ENCODE results near the gene CSRP1. TPM values are rescaled to one million over a fixed set of nuclear protein-coding genes. Genes with fewer than 3 reads are reported as not detected.
A peak's percentile ranks its signal among the peaks of the same experiment; 100 is the strongest.

CSRP1 gene
- total RNA-seq, 1 donor from 2014 or later = 729 TPM

- intact Hi-C loops (cut with DNase I) = no loop called here
- Histone ChIP-seq H3K4me1 (peaks cover 99% of the 10 kb centered on the region), H3K27ac (peak overlapping the region; percentile 93), H3K4me3 (peak overlapping the region in 1 of 2 donors; percentile 18), H3K27me3 (no peaks in the 10 kb centered on the region), H3K9me3 (no peaks in the 10 kb centered on the region), H3K36me3 (no peaks in the 10 kb centered on the region)
- DNase-seq (ENCODE audit: extremely low spot score in 2 of 2) = no peak
- TF ChIP-seq POLR2AphosphoS5 (IDR thresholded peaks at IDR 0.05; ENCODE audit: insufficient read depth in 1 of 2, low read depth in 1 of 2) = peak in 1 of 2 donors; percentile 14
- no peak for TF ChIP-seq CTCF (IDR thresholded peaks at IDR 0.05)
Observed at GRCh38 chr1:201500670-201501120, 6.2 kb downstream of the CSRP1 start.

GRCh38 chr1:201499795-201500669 lies 6.9 kb downstream of the CSRP1 start:
- peak overlapping the region in 1 of 2 donors; percentile 6 for H3K4me3 ChIP-seq
- no peaks in the 10 kb centered on the region for H3K27me3 ChIP-seq
- peaks cover 99% of the 10 kb centered on the region for H3K4me1 ChIP-seq
- intact Hi-C loops (cut with DNase I) = no loop called here
- TF ChIP-seq CTCF (IDR thresholded peaks at IDR 0.05) (no peak), POLR2AphosphoS5 (IDR thresholded peaks at IDR 0.05; ENCODE audit: insufficient read depth in 1 of 2, low read depth in 1 of 2) (peak in 1 of 2 donors; percentile 68), POLR2A (IDR thresholded peaks at IDR 0.05) (no peak)
- peak overlapping the region; percentile 93 for H3K27ac ChIP-seq
- H3K9me3 ChIP-seq = no peaks in the 10 kb centered on the region
- no peaks in the 10 kb centered on the region for H3K36me3 ChIP-seq
- no peak for DNase-seq (ENCODE audit: extremely low spot score in 2 of 2)

- H3K27ac ChIP-seq = peak overlapping the region; percentile 93
- H3K36me3 ChIP-seq = no peaks in the 10 kb centered on the region
- H3K4me1 ChIP-seq = peaks cover 99% of the 10 kb centered on the region
- H3K9me3 ChIP-seq = no peaks in the 10 kb centered on the region
- intact Hi-C loops (cut with DNase I) = no loop called here
- DNase-seq (ENCODE audit: extremely low spot score in 2 of 2) = no peak
- no peak for TF ChIP-seq POLR2A (IDR thresholded peaks at IDR 0.05)
- no peak for TF ChIP-seq CTCF (IDR thresholded peaks at IDR 0.05)
- TF ChIP-seq POLR2AphosphoS5 (IDR thresholded peaks at IDR 0.05; ENCODE audit: insufficient read depth in 1 of 2, low read depth in 1 of 2) = no peak
- no peaks in the 10 kb centered on the region for H3K27me3 ChIP-seq
- no peak overlapping the region for H3K4me3 ChIP-seq
Observed at GRCh38 chr1:201499191-201499590, 7.7 kb downstream of the CSRP1 start.

GRCh38 chr1:201498621-201499020 lies 8.3 kb downstream of the CSRP1 start:
- Histone ChIP-seq H3K27me3 (no peaks in the 10 kb centered on the region), H3K9me3 (no peaks in the 10 kb centered on the region), H3K36me3 (no peaks in the 10 kb centered on the region), H3K27ac (peak overlapping the region; percentile 93), H3K4me1 (peaks cover 99% of the 10 kb centered on the region), H3K4me3 (no peak overlapping the region)
- no peak for DNase-seq (ENCODE audit: extremely low spot score in 2 of 2)
- no peak for TF ChIP-seq POLR2A (IDR thresholded peaks at IDR 0.05)
- intact Hi-C loops (cut with DNase I) = no loop called here

- H3K4me1 ChIP-seq = peaks cover 99% of the 10 kb centered on the region
- no peaks in the 10 kb centered on the region for H3K9me3 ChIP-seq
- H3K27me3 ChIP-seq = no peaks in the 10 kb centered on the region
- no peak overlapping the region for H3K4me3 ChIP-seq
- H3K36me3 ChIP-seq = peaks cover 0 to under 1% of the 10 kb centered on the region in 2 donors
- TF ChIP-seq POLR2AphosphoS5 (IDR thresholded peaks at IDR 0.05; ENCODE audit: insufficient read depth in 1 of 2, low read depth in 1 of 2) (no peak), CTCF (IDR thresholded peaks at IDR 0.05) (no peak), POLR2A (IDR thresholded peaks at IDR 0.05) (no peak)
- H3K27ac ChIP-seq = peak overlapping the region; percentile 93
- no peak for DNase-seq (ENCODE audit: extremely low spot score in 2 of 2)
- intact Hi-C loops (cut with DNase I) = no loop called here
Observed at GRCh38 chr1:201497935-201498509, 8.9 kb downstream of the CSRP1 start.
